Measurements from ENCODE around the gene OTUD3. TPM values are rescaled to one million over a fixed set of nuclear protein-coding genes. Genes with fewer than 3 reads are reported as not detected.

Gene OTUD3
- total and polyA plus RNA-seq, 9 of the 15 experiments (the other 6 are each of a cell fraction or from before 2014, with no cell fraction given), result 2.0 to 16.6 (median 11.0) TPM

DNA sequence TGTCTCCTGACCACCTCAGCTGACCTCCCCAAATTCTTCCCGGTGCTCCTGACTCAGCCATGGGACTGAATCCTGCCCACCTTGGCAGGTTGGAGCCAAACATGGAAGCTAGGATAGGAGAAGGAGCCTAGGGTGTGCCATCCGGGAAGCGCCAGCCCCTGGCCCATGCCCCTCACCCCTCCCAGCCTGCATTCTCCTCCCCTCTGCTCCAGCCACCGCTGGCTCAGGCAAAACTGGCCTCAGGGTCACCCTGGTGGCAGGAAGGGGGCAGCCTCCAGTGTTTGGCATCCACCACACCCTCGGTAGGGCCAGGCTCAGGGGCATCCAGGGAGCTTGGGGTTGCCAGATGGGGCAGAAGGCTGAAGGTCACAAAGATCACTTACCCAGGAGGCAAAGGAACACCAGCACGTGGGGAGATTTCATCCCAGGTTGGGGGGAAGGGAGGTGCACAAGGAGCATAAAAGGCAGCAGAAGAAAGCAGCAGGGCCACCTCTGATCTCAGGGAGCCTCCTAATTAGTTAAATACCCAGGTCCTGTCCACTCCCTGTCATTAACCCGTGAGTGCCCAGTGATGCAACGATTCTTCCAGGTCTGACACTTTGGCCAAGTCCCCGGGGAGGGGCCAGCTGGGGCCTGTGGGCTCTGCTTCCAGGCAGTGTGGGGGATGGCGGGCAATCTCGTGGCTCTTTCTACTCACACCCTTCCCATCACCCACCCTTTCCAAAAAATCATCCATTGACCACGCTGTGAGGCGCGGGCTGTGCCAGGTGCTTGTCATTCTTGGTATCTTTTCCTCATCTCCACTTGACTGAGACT lies 41.1 kb downstream of the OTUD3 start, which contains the start of gene PLA2G2E:
Gene PLA2G2E, minus strand, starts transcription at position 481 of the 816 bp plus-strand sequence. Its CDS starts 58 bp downstream, at position 423.
- no peak within 1 kb of the TSS for H3K4me2 ChIP-seq (ENCODE audit: insufficient read depth, low read length)
- intact Hi-C loops (cut with micrococcal nuclease) (no loop called here), in situ Hi-C loops (cut with MboI) (loop anchor here (25.0 kb wide), 1 partner anchor 1289 kb away; no protein-coding TSS in a partner anchor)
- H3K4me1 ChIP-seq (replicated peaks in 1 of 2; ENCODE audit: control insufficient read depth in 2 of 2, insufficient read depth in 2 of 2, low read length in 2 of 2), result peaks cover 0 to 8% of the 10 kb centered on the region in 2 experiments; a peak in 2 of 5 replicates
- 0% methylated on average over 12 of the region's 14 CpGs for WGBS (ENCODE audit: insufficient coverage, low coverage, missing lambda C conversion rate)
- ChIA-PET CTCF (ENCODE audit: low intra/inter-chr PET ratio) (no interaction called here), POLR2A (no interaction called here)
- no peaks in the 10 kb centered on the region for H3K9me1 ChIP-seq (ENCODE audit: control insufficient read depth, insufficient read depth, low read length)
- peaks cover 29 to 62% of the 10 kb centered on the region in 2 experiments; a peak in 4 of 5 replicates for H3K27me3 ChIP-seq (ENCODE audit: control insufficient read depth in 2 of 2, insufficient read depth in 2 of 2, low read length in 2 of 2)
- H3K36me3 ChIP-seq (ENCODE audit: control insufficient read depth, insufficient read depth, low read length), result no peaks in the 10 kb centered on the region
- H3K4me3 ChIP-seq, result no peak within 1 kb of the TSS
- H3K9me3 ChIP-seq (replicated peaks; ENCODE audit: control insufficient read depth, insufficient read depth, low read depth, low read length), result no peaks in the 10 kb centered on the region
- no peaks in the 10 kb centered on the region for H4K20me1 ChIP-seq (replicated peaks; ENCODE audit: control insufficient read depth, insufficient read depth, low read length)
- 0 out of 4 replicates have a peak within 1 kb of the TSS, but pooled peaks of 1 of the 2 experiments have one; percentile 21 for H3K9ac ChIP-seq (ENCODE audit: insufficient read depth in 1 of 2, low read depth in 2 of 2, low read length in 2 of 2)
- FAIRE-seq, result no peak
- H3K79me2 ChIP-seq (ENCODE audit: control insufficient read depth, insufficient read depth, low read length), result no peaks in the 10 kb centered on the region
- H2AFZ ChIP-seq (ENCODE audit: low read depth, low read length), result no peak within 1 kb of the TSS
- H3K27ac ChIP-seq (ENCODE audit: extremely low read depth, low read depth, low read length), result no peak within 1 kb of the TSS
- no peak for ATAC-seq
- BruUV-seq (replicated peaks), result no TSS peak
- DNase-seq (ENCODE audit: extremely low read depth in 1 of 4, low spot score in 3 of 4), result no peak
- TF ChIP-seq RNF2 (IDR thresholded peaks at IDR 0.05) (no peak), KLF6 (CRISPR knock-in tag; IDR thresholded peaks at IDR 0.05; ENCODE audit: borderline replicate concordance) (no peak), PCBP2 (IDR thresholded peaks at IDR 0.05; ENCODE audit: low read depth, low read length, poor library complexity, severe bottlenecking) (no peak), E2F8 (IDR thresholded peaks at IDR 0.05; ENCODE audit: low read depth, partially characterized antibody) (no peak), ARNT (IDR thresholded peaks at IDR 0.05) (no peak), TEAD4 (IDR thresholded peaks at IDR 0.05; ENCODE audit: low read length) (no peak), TEAD4 (CRISPR knock-in tag; IDR thresholded peaks at IDR 0.05; ENCODE audit: borderline replicate concordance) (no peak), MED1 (CRISPR knock-in tag; IDR thresholded peaks at IDR 0.05; ENCODE audit: borderline replicate concordance) (no peak), ZNF23 (CRISPR knock-in tag; IDR thresholded peaks at IDR 0.05) (no peak), TBL1XR1 (IDR thresholded peaks at IDR 0.05; ENCODE audit: low read length in 2 of 2) (no peak), STAT5B (CRISPR knock-in tag; IDR thresholded peaks at IDR 0.05) (no peak), POU5F1 (IDR thresholded peaks at IDR 0.05; ENCODE audit: borderline replicate concordance, low read depth, low read length, partially characterized antibody) (no peak), PRDM10 (IDR thresholded peaks at IDR 0.05; ENCODE audit: partially characterized antibody) (no peak)
- TF ChIP-seq, protein P1, sequence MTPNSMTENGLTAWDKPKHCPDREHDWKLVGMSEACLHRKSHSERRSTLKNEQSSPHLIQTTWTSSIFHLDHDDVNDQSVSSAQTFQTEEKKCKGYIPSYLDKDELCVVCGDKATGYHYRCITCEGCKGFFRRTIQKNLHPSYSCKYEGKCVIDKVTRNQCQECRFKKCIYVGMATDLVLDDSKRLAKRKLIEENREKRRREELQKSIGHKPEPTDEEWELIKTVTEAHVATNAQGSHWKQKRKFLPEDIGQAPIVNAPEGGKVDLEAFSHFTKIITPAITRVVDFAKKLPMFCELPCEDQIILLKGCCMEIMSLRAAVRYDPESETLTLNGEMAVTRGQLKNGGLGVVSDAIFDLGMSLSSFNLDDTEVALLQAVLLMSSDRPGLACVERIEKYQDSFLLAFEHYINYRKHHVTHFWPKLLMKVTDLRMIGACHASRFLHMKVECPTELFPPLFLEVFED (CRISPR knock-in tag; conservative IDR thresholded peaks at IDR 0.05), result no peak
